ENCODE measurements around the gene FAM170A. TPM values are rescaled to one million over a fixed set of nuclear protein-coding genes. Genes with fewer than 3 reads are reported as not detected.

Gene FAM170A
- not detected for total RNA-seq

- ChIA-PET CTCF (no interaction called here), POLR2A (interaction anchor here (0.6 kb wide), 1 partner anchor 1844 kb away, joined by 6 read pairs; no protein-coding TSS in a partner anchor)
- no peaks in the 10 kb centered on the region for H3K9me3 Mint-ChIP-seq
- no peaks in the 10 kb centered on the region for H3K4me1 Mint-ChIP-seq
- H3K36me3 Mint-ChIP-seq (ENCODE audit: low read depth) = no peaks in the 10 kb centered on the region
- DNase-seq = no peak
- no peak within 1 kb of the TSS for H3K27ac Mint-ChIP-seq
- H3K27me3 Mint-ChIP-seq = peaks cover 4% of the 10 kb centered on the region
- no peak within 1 kb of the TSS for H3K4me3 Mint-ChIP-seq
These were observed at the start of gene FAM170A for GRCh38 chr5:119629339-119629738. TSS of gene FAM170A (plus strand) at chr5:119629558. CDS start at chr5:119629769, 211 bp downstream.

- ChIA-PET CTCF (interaction anchor here (0.6 kb wide), 1 partner anchor 171 kb away, joined by 3 read pairs; no protein-coding TSS in a partner anchor), POLR2A (no interaction called here)
- Mint-ChIP-seq H3K4me3 (no peak overlapping the region), H3K4me1 (no peaks in the 10 kb centered on the region), H3K36me3 (ENCODE audit: low read depth) (no peaks in the 10 kb centered on the region), H3K27me3 (peaks cover 2% of the 10 kb centered on the region), H3K27ac (no peak overlapping the region), H3K9me3 (no peaks in the 10 kb centered on the region)
- DNase-seq = no peak
These were observed 46.4 kb upstream of the FAM170A start for GRCh38 chr5:119582987-119583386.

- no peaks in the 10 kb centered on the region for H3K4me1 Mint-ChIP-seq
- POLR2A ChIA-PET = no interaction called here
- H3K27me3 Mint-ChIP-seq = peaks cover 2% of the 10 kb centered on the region
- no peak overlapping the region for H3K4me3 Mint-ChIP-seq
- no peaks in the 10 kb centered on the region for H3K36me3 Mint-ChIP-seq (ENCODE audit: low read depth)
- H3K27ac Mint-ChIP-seq = no peak overlapping the region
- DNase-seq = no peak
- H3K9me3 Mint-ChIP-seq = no peaks in the 10 kb centered on the region
- CTCF ChIA-PET = interaction anchor here (0.6 kb wide), 1 partner anchor 171 kb away, joined by 3 read pairs; no protein-coding TSS in a partner anchor
These were observed 45.7 kb upstream of the FAM170A start for GRCh38 chr5:119583684-119584083.

- no peak overlapping the region for H3K4me3 Mint-ChIP-seq
- POLR2A ChIA-PET = no interaction called here
- CTCF ChIA-PET = no interaction called here
- H3K36me3 Mint-ChIP-seq (ENCODE audit: low read depth) = no peaks in the 10 kb centered on the region
- H3K9me3 Mint-ChIP-seq = no peaks in the 10 kb centered on the region
- DNase-seq = no peak
- no peak overlapping the region for H3K27ac Mint-ChIP-seq
- H3K4me1 Mint-ChIP-seq = no peaks in the 10 kb centered on the region
- H3K27me3 Mint-ChIP-seq = no peaks in the 10 kb centered on the region
These were observed 33.3 kb upstream of the FAM170A start for GRCh38 chr5:119596046-119596445.

- CTCF ChIA-PET = no interaction called here
- Mint-ChIP-seq H3K4me3 (no peak overlapping the region), H3K27me3 (no peaks in the 10 kb centered on the region), H3K9me3 (no peaks in the 10 kb centered on the region), H3K36me3 (ENCODE audit: low read depth) (no peaks in the 10 kb centered on the region), H3K4me1 (no peaks in the 10 kb centered on the region), H3K27ac (no peak overlapping the region)
- POLR2A ChIA-PET = no interaction called here
- no peak for DNase-seq
These were observed 31.5 kb upstream of the FAM170A start for GRCh38 chr5:119597728-119598298.

- peaks cover 2% of the 10 kb centered on the region for H3K27me3 Mint-ChIP-seq
- DNase-seq = no peak
- POLR2A ChIA-PET = no interaction called here
- CTCF ChIA-PET = no interaction called here
- H3K36me3 Mint-ChIP-seq (ENCODE audit: low read depth) = no peaks in the 10 kb centered on the region
- H3K9me3 Mint-ChIP-seq = no peaks in the 10 kb centered on the region
- no peak overlapping the region for H3K4me3 Mint-ChIP-seq
- no peak overlapping the region for H3K27ac Mint-ChIP-seq
- no peaks in the 10 kb centered on the region for H3K4me1 Mint-ChIP-seq
These were observed 15.4 kb upstream of the FAM170A start for GRCh38 chr5:119613937-119614336.

GRCh38 chr5:119614838-119615237 lies 14.5 kb upstream of the FAM170A start:
- ChIA-PET POLR2A (no interaction called here), CTCF (no interaction called here)
- Mint-ChIP-seq H3K36me3 (ENCODE audit: low read depth) (no peaks in the 10 kb centered on the region), H3K4me3 (no peak overlapping the region), H3K27me3 (peaks cover 2% of the 10 kb centered on the region), H3K4me1 (no peaks in the 10 kb centered on the region), H3K27ac (no peak overlapping the region), H3K9me3 (no peaks in the 10 kb centered on the region)
- DNase-seq = no peak

- Mint-ChIP-seq H3K36me3 (ENCODE audit: low read depth) (no peaks in the 10 kb centered on the region), H3K27me3 (peaks cover 7% of the 10 kb centered on the region), H3K4me3 (no peak overlapping the region), H3K9me3 (no peaks in the 10 kb centered on the region), H3K27ac (no peak overlapping the region), H3K4me1 (no peaks in the 10 kb centered on the region)
- ChIA-PET CTCF (no interaction called here), POLR2A (no interaction called here)
- DNase-seq = no peak
These were observed 3.3 kb upstream of the FAM170A start for GRCh38 chr5:119626086-119626485.

GRCh38 chr5:119630752-119631440 lies 1.5 kb downstream of the FAM170A start:
- CTCF ChIA-PET = no interaction called here
- Mint-ChIP-seq H3K9me3 (no peaks in the 10 kb centered on the region), H3K4me3 (no peak overlapping the region), H3K27ac (no peak overlapping the region), H3K36me3 (ENCODE audit: low read depth) (no peaks in the 10 kb centered on the region), H3K27me3 (peaks cover 4% of the 10 kb centered on the region), H3K4me1 (no peaks in the 10 kb centered on the region)
- DNase-seq = no peak
- POLR2A ChIA-PET = no interaction called here

GRCh38 chr5:119631660-119632059 lies 2.3 kb downstream of the FAM170A start:
- Mint-ChIP-seq H3K27ac (no peak overlapping the region), H3K9me3 (no peaks in the 10 kb centered on the region), H3K4me1 (no peaks in the 10 kb centered on the region), H3K4me3 (no peak overlapping the region), H3K27me3 (peaks cover 3% of the 10 kb centered on the region), H3K36me3 (ENCODE audit: low read depth) (no peaks in the 10 kb centered on the region)
- CTCF ChIA-PET = no interaction called here
- POLR2A ChIA-PET = no interaction called here
- no peak for DNase-seq

GRCh38 chr5:119651486-119651885 lies 22.1 kb downstream of the FAM170A start:
- ChIA-PET POLR2A (no interaction called here), CTCF (no interaction called here)
- H3K4me3 Mint-ChIP-seq = no peak overlapping the region

GRCh38 chr5:119655061-119655460 lies 25.7 kb downstream of the FAM170A start:
- CTCF ChIA-PET = no interaction called here
- Mint-ChIP-seq H3K27ac (no peak overlapping the region), H3K4me1 (no peaks in the 10 kb centered on the region), H3K4me3 (no peak overlapping the region), H3K36me3 (ENCODE audit: low read depth) (no peaks in the 10 kb centered on the region), H3K9me3 (no peaks in the 10 kb centered on the region), H3K27me3 (peaks cover 2% of the 10 kb centered on the region)
- POLR2A ChIA-PET = no interaction called here
- DNase-seq = no peak

More at GRCh38 chr5:119651486-119651885, 22.1 kb downstream of the FAM170A start:
- Mint-ChIP-seq H3K4me1 (no peaks in the 10 kb centered on the region), H3K27me3 (no peaks in the 10 kb centered on the region), H3K27ac (no peak overlapping the region), H3K36me3 (ENCODE audit: low read depth) (no peaks in the 10 kb centered on the region), H3K9me3 (no peaks in the 10 kb centered on the region)
- DNase-seq = no peak

GRCh38 chr5:119656023-119656422 lies 26.7 kb downstream of the FAM170A start:
- H3K4me1 Mint-ChIP-seq = no peaks in the 10 kb centered on the region

GRCh38 chr5:119666542-119666941 lies 37.2 kb downstream of the FAM170A start:
- DNase-seq = no peak
- Mint-ChIP-seq H3K27me3 (no peaks in the 10 kb centered on the region), H3K27ac (no peak overlapping the region), H3K36me3 (ENCODE audit: low read depth) (no peaks in the 10 kb centered on the region), H3K9me3 (no peaks in the 10 kb centered on the region), H3K4me3 (no peak overlapping the region), H3K4me1 (no peaks in the 10 kb centered on the region)
- ChIA-PET POLR2A (no interaction called here), CTCF (no interaction called here)

More at GRCh38 chr5:119656023-119656422, 26.7 kb downstream of the FAM170A start:
- no peaks in the 10 kb centered on the region for H3K36me3 Mint-ChIP-seq (ENCODE audit: low read depth)
- POLR2A ChIA-PET = no interaction called here
- H3K4me3 Mint-ChIP-seq = no peak overlapping the region
- no peak overlapping the region for H3K27ac Mint-ChIP-seq
- H3K27me3 Mint-ChIP-seq = peaks cover 3% of the 10 kb centered on the region
- no peak for DNase-seq
- CTCF ChIA-PET = interaction anchor here (0.9 kb wide), 1 partner anchor 10 kb away, joined by 3 read pairs; no protein-coding TSS in a partner anchor
- H3K9me3 Mint-ChIP-seq = no peaks in the 10 kb centered on the region
